Endodermal cell (in vitro differentiated cells): Measurements from ENCODE around the gene CNRIP1. TPM values are rescaled to one million over a fixed set of nuclear protein-coding genes. Genes with fewer than 3 reads are reported as not detected.
"Not testable (repeated sequence)": the region's sequence is repeated elsewhere in the genome, so short reads cannot be mapped to it uniquely, and the experiment has no call there.

Source experiments
- DNase-seq: peaks from one replicate; pipeline ENCODE4 v3.0.0-alpha.2; 2017
- H3K27ac ChIP-seq: 2 replicates; pipeline ENCODE4 v1.5.1; 2013; ENCODE audit warnings: mild to moderate bottlenecking, low read depth, low read length, moderate library complexity
- H3K27me3 ChIP-seq: 2 replicates; pipeline ENCODE4 v1.6.1; 2013; ENCODE audit warnings: mild to moderate bottlenecking, low read length, moderate library complexity; ENCODE audit not compliant: insufficient read depth, control insufficient read depth, poor library complexity, severe bottlenecking
- H3K36me3 ChIP-seq: 2 replicates; pipeline ENCODE4 v1.7.0; 2013; ENCODE audit warnings: mild to moderate bottlenecking, low read length, moderate library complexity; ENCODE audit not compliant: control insufficient read depth, insufficient read depth
- H3K4me1 ChIP-seq: one replicate; pipeline ENCODE4 v1.7.0; 2013; ENCODE audit warnings: low read length; ENCODE audit not compliant: control insufficient read depth, insufficient read depth
- H3K4me3 ChIP-seq: 2 replicates; pipeline ENCODE4 v1.5.1; 2013; ENCODE audit warnings: mild to moderate bottlenecking, low read length, moderate library complexity
- H3K9ac ChIP-seq: 2 replicates; pipeline ENCODE4 v1.6.1; 2013; ENCODE audit warnings: mild to moderate bottlenecking, low read length, moderate library complexity; ENCODE audit not compliant: poor library complexity, severe bottlenecking; ENCODE audit errors: extremely low read depth
- H3K9me3 ChIP-seq: 2 replicates; pipeline ENCODE4 v1.6.1; 2013; ENCODE audit warnings: mild to moderate bottlenecking, low read length, moderate library complexity; ENCODE audit not compliant: control insufficient read depth
- H3K27ac Mint-ChIP-seq: 2 replicates; pipeline ENCODE4 v1.8.0; 2020; ENCODE audit warnings: mixed read lengths
- H3K27me3 Mint-ChIP-seq: 2 replicates; pipeline ENCODE4 v1.8.0; 2021; ENCODE audit warnings: mild to moderate bottlenecking, mixed read lengths; ENCODE audit not compliant: insufficient read depth
- H3K36me3 Mint-ChIP-seq: 2 replicates; pipeline ENCODE4 v1.8.0; 2020; ENCODE audit warnings: low read depth, mixed read lengths
- H3K4me1 Mint-ChIP-seq: 2 replicates; pipeline ENCODE4 v1.8.0; 2020; ENCODE audit warnings: mixed read lengths
- H3K4me3 Mint-ChIP-seq: 2 replicates; pipeline ENCODE4 v1.8.0; 2020; ENCODE audit warnings: mild to moderate bottlenecking, moderate library complexity, mixed read lengths
- H3K9me3 Mint-ChIP-seq: 2 replicates; pipeline ENCODE4 v1.8.0; 2020; ENCODE audit warnings: mild to moderate bottlenecking, mixed read lengths
- WGBS, 2 experiments: methylation state at CpG; one replicate each; pipeline versions ENCODE4 v1.1.5 to v1.1.7; 2013; ENCODE audit warnings: missing lambda C conversion rate in 2 of 2, mixed read lengths in 1 of 2; ENCODE audit not compliant: insufficient coverage in 1 of 2, insufficient read length in 1 of 2; 5-methylcytosine and 5-hydroxymethylcytosine counted together
- total RNA-seq, 2 donors: library from RNA; stranded (reverse); fragmentation: NEBNext Ultra II Directional in 1 of 2; extraction: Animal tissue kit (Norgen Biotek cat#: 25700) in 1 of 2; gene quantifications; 2 replicates in 1 of 2; 3 replicates in 1 of 2; pipeline ENCODE4 v1.2.1, GENCODE V29; 2021
- TF ChIP-seq, protein P1 (sequence below): fragments of 200-600 bp; sonication (generic); conservative IDR thresholded peaks from 2 replicates; pipeline ENCODE4 v1.5.0; 2021; ENCODE audit warnings: antibody characterized with exemption, mild to moderate bottlenecking

Gene CNRIP1
- total RNA-seq, 2 donors from 2014 or later: 0.57 TPM; not detected in 1

DNA sequence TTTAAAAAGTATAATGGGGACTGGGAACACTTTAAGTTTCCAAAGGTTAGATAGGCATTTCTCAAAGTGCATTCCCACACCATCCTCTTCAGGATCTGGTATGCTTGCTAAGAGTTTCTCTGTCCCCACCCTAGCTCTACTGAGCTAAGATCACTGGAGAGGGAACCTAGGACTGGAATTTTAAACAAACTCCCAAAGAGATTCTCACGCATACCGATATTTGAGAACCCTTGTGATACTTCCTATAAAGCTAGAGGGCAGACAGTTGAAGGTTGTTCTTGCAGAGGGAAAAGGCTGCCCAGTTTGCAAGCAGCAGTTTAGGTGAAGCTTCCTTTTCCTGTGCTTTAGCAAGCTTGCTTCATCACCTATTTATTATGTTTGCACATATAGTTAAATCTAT is 3.6 kb downstream of the CNRIP1 start:
- peaks cover 7% of the 10 kb centered on the region for H3K4me1 Mint-ChIP-seq
- Histone ChIP-seq H3K36me3 (no peaks in the 10 kb centered on the region), H3K9me3 (no peaks in the 10 kb centered on the region), H3K4me3 (no peak overlapping the region), H3K4me1 (no peaks in the 10 kb centered on the region), H3K27me3 (peaks cover 57% of the 10 kb centered on the region), H3K9ac (no peak overlapping the region), H3K27ac (no peak overlapping the region)
- peaks cover 52% of the 10 kb centered on the region for H3K27me3 Mint-ChIP-seq
- TF ChIP-seq, protein P1, sequence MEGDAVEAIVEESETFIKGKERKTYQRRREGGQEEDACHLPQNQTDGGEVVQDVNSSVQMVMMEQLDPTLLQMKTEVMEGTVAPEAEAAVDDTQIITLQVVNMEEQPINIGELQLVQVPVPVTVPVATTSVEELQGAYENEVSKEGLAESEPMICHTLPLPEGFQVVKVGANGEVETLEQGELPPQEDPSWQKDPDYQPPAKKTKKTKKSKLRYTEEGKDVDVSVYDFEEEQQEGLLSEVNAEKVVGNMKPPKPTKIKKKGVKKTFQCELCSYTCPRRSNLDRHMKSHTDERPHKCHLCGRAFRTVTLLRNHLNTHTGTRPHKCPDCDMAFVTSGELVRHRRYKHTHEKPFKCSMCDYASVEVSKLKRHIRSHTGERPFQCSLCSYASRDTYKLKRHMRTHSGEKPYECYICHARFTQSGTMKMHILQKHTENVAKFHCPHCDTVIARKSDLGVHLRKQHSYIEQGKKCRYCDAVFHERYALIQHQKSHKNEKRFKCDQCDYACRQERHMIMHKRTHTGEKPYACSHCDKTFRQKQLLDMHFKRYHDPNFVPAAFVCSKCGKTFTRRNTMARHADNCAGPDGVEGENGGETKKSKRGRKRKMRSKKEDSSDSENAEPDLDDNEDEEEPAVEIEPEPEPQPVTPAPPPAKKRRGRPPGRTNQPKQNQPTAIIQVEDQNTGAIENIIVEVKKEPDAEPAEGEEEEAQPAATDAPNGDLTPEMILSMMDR: no peak
- H3K4me3 Mint-ChIP-seq: no peak overlapping the region
- WGBS, 2 experiments: 75 to 83% methylated on average over 2 of the region's 2 CpGs
- DNase-seq: no peak
- no peaks in the 10 kb centered on the region for H3K36me3 Mint-ChIP-seq
- no peaks in the 10 kb centered on the region for H3K9me3 Mint-ChIP-seq
- H3K27ac Mint-ChIP-seq: no peak overlapping the region

DNA sequence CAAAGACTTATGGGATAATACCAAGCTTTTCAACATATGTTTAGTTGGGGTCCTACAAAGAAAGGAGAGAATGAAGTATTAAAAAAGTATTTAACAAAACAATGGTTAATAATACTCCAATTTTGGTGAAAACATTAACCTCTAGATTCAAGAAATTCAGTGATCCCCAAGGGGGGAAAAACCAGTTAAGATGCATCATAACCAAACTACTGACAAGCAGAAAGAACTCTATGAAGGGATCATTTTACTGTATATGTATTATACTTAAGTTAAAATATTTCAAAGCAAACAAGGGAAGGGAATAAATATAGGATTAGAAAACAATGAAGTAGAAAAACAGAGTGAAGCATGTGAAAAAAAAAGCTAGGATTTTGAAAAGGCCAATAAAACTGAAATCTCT is 8.7 kb downstream of the CNRIP1 start:
- H3K9me3 ChIP-seq: no peaks in the 10 kb centered on the region
- H3K27ac Mint-ChIP-seq: no peak overlapping the region
- H3K9me3 Mint-ChIP-seq: no peaks in the 10 kb centered on the region
- H3K27me3 ChIP-seq: peaks cover 9% of the 10 kb centered on the region
- H3K4me1 Mint-ChIP-seq: no peaks in the 10 kb centered on the region
- H3K4me1 ChIP-seq: no peaks in the 10 kb centered on the region
- no peaks in the 10 kb centered on the region for H3K36me3 Mint-ChIP-seq
- peaks cover 18% of the 10 kb centered on the region for H3K27me3 Mint-ChIP-seq
- no peaks in the 10 kb centered on the region for H3K36me3 ChIP-seq
- no peak overlapping the region for H3K27ac ChIP-seq
- no peak for DNase-seq
- no peak overlapping the region for H3K4me3 ChIP-seq
- no peak overlapping the region for H3K4me3 Mint-ChIP-seq
- H3K9ac ChIP-seq: no peak overlapping the region
- TF ChIP-seq, protein P1: no peak

DNA sequence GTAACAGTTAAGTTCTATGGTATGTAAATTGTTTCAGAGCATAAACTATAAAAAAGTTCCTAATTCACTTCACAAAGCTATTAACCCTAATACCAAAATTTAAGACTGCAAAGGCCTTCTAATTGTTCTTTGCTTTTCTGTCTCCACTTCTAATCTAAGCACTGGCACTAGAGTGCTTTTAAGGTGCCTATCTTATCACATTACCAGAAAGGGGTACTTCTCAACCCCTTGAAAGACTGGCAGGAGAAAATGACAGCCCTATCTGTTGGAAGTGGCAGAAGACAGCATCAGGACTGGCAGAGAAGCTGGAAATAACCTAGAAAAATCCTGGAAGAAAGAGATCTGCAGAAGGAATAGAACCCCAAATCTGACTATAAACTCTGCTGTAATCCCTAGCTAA is 10.3 kb downstream of the CNRIP1 start:
- H3K9ac ChIP-seq: no peak overlapping the region
- Mint-ChIP-seq H3K4me1 (no peaks in the 10 kb centered on the region), H3K9me3 (no peaks in the 10 kb centered on the region)

DNA sequence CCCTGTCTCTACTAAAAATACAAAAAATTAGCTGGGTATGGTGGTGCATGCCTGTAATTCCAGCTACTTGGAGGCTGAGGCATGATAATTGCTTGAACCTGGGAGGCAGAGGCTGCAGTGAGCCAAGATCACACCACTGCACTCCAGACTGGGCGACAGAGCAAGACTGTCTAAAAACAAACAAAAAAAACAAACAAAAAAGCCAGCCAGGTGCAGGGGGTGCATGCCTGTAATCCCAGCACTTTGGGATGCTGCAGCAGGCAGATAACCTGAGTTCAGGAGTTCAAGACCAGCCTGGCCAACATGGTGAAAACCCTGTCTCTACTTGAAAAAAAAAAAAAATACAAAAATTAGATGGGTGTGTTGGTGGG is 15.9 kb downstream of the CNRIP1 start:
- not testable (repeated sequence) for H3K9me3 Mint-ChIP-seq, H3K27ac ChIP-seq, H3K9ac ChIP-seq, H3K36me3 Mint-ChIP-seq, DNase-seq, H3K4me3 Mint-ChIP-seq, H3K9me3 ChIP-seq, H3K27me3 Mint-ChIP-seq, H3K4me3 ChIP-seq, H3K4me1 Mint-ChIP-seq, H3K36me3 ChIP-seq, H3K27me3 ChIP-seq, H3K27ac Mint-ChIP-seq, H3K4me1 ChIP-seq
- WGBS, 2 experiments: 80 to 100% methylated on average over 1 of the region's 1 CpG

More for the DNA sequence above, 10.3 kb downstream of the CNRIP1 start:
- TF ChIP-seq, protein P1: no peak
- Histone ChIP-seq H3K4me1 (no peaks in the 10 kb centered on the region), H3K4me3 (no peak overlapping the region), H3K27me3 (no peaks in the 10 kb centered on the region), H3K9me3 (no peaks in the 10 kb centered on the region), H3K36me3 (no peaks in the 10 kb centered on the region), H3K27ac (no peak overlapping the region)
- Mint-ChIP-seq H3K36me3 (no peaks in the 10 kb centered on the region), H3K4me3 (no peak overlapping the region), H3K27ac (no peak overlapping the region), H3K27me3 (peaks cover 14% of the 10 kb centered on the region)
- no peak for DNase-seq
